ENCODE measurements around the gene RSRP1.

RSRP1 gene

DNA sequence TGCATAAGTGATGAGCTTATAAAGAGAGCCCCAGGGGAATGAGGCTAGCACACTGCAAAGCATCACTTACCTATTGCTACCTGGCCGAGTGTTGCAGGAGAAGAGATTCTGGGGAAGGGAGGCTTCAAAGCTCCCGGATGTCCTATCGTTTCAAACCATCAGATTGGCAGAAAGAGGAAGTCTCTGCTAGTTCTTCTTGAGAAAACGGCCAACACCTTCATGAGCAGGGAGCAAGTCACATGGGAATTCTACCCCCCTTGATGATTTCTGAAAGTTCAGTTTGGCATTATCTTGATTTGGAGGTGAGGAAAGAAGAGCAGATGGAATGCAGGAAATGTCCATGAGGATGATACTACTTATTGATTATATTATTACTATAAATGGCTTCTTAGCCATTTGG lies 31.1 kb downstream of the RSRP1 start:
- no peak overlapping the region for H3K27ac ChIP-seq (ENCODE audit: low read depth, low read length, severe bottlenecking)
- peaks cover 7% of the 10 kb centered on the region for H3K36me3 ChIP-seq (ENCODE audit: control insufficient read depth, insufficient read depth, low read length)
- H3K4me1 ChIP-seq (ENCODE audit: control insufficient read depth, insufficient read depth, low read length, poor library complexity, severe bottlenecking): no peaks in the 10 kb centered on the region
- H3K9me3 ChIP-seq (ENCODE audit: control insufficient read depth, low read length): no peaks in the 10 kb centered on the region
- 89 to 97% methylated on average over 4 of the region's 4 CpGs for WGBS, 2 experiments (ENCODE audit: insufficient coverage in 2 of 2)
- no peak overlapping the region for H3K4me3 ChIP-seq (ENCODE audit: extremely low read depth, insufficient read depth, low read length, poor library complexity, severe bottlenecking)

- Histone ChIP-seq H3K4me1 (ENCODE audit: control insufficient read depth, insufficient read depth, low read length, poor library complexity, severe bottlenecking) (no peaks in the 10 kb centered on the region), H3K4me3 (ENCODE audit: extremely low read depth, insufficient read depth, low read length, poor library complexity, severe bottlenecking) (no peak overlapping the region), H3K9me3 (ENCODE audit: control insufficient read depth, low read length) (no peaks in the 10 kb centered on the region), H3K36me3 (ENCODE audit: control insufficient read depth, insufficient read depth, low read length) (no peaks in the 10 kb centered on the region), H3K27ac (ENCODE audit: low read depth, low read length, severe bottlenecking) (no peak overlapping the region)
- 78 to 84% methylated on average over 3 of the region's 5 CpGs for WGBS, 2 experiments (ENCODE audit: insufficient coverage in 2 of 2)
Observed at GRCh38 chr1:25212725-25213124, 34.5 kb downstream of the RSRP1 start.

GRCh38 chr1:25210728-25211127 lies 36.5 kb downstream of the RSRP1 start:
- H3K4me3 ChIP-seq (ENCODE audit: extremely low read depth, insufficient read depth, low read length, poor library complexity, severe bottlenecking): no peak overlapping the region
- H3K27ac ChIP-seq (ENCODE audit: low read depth, low read length, severe bottlenecking): no peak overlapping the region
- no peaks in the 10 kb centered on the region for H3K4me1 ChIP-seq (ENCODE audit: control insufficient read depth, insufficient read depth, low read length, poor library complexity, severe bottlenecking)
- H3K36me3 ChIP-seq (ENCODE audit: control insufficient read depth, insufficient read depth, low read length): no peaks in the 10 kb centered on the region
- WGBS, 2 experiments (ENCODE audit: insufficient coverage in 2 of 2): 59 to 61% methylated on average over 2 of the region's 3 CpGs
- no peaks in the 10 kb centered on the region for H3K9me3 ChIP-seq (ENCODE audit: control insufficient read depth, low read length)

DNA sequence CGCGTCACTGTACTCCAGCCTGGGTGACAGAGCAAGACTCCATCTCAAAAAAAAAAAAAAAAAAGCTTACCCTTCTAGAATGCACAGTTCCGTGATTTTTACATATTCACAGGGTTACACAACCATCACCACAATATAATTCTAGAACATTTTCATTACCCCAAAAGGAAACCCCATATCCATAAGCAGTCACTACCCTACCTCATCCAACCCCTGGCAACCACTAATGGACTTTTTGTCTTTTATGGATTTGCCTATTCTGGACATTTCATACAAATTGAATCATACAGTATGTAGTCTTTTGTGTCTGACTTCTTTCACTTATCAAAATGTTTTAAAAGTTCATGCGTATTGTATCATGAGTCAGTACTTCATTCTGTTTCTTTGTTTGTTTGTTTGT lies 37.7 kb downstream of the RSRP1 start:
- no peak overlapping the region for H3K4me3 ChIP-seq (ENCODE audit: extremely low read depth, insufficient read depth, low read length, poor library complexity, severe bottlenecking)
- H3K9me3 ChIP-seq (ENCODE audit: control insufficient read depth, low read length): no peaks in the 10 kb centered on the region
- no peak overlapping the region for H3K27ac ChIP-seq (ENCODE audit: low read depth, low read length, severe bottlenecking)
- no peaks in the 10 kb centered on the region for H3K4me1 ChIP-seq (ENCODE audit: control insufficient read depth, insufficient read depth, low read length, poor library complexity, severe bottlenecking)
- WGBS, 2 experiments (ENCODE audit: insufficient coverage in 2 of 2): 90 to 100% methylated on average over 1 to 3 of the region's 4 CpGs
- H3K36me3 ChIP-seq (ENCODE audit: control insufficient read depth, insufficient read depth, low read length): no peaks in the 10 kb centered on the region

DNA sequence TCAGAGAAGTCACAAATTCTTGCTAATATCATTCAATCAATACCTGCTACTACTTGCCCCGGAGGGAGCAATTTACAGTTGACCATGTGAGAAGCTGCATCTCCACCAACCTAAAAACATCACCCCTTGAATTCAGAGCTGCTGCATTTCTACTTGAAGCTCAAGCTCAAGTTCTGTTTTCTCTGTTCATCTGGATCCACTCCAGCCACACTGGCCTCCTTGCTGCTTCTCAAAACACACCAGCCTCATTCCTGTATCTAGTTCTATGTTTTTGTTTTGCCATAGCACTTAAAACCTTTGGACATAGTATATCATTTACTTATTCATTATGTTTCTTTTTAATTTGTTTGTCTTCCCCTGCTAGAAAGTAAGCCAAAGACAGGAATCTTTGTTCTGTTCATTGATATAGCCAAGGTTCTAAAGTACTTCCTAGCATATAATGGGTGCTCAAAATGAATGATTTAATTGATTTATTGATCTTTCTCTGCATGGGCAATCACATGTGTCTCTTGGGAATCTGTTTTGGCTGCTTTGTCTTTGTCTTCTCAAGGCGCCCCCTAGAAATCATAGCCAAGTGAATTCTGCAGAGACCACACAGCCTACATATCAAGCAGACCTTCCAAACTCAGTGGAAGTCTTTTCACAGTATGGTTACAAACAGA lies 38.6 kb downstream of the RSRP1 start:
- Histone ChIP-seq H3K9me3 (ENCODE audit: control insufficient read depth, low read length) (no peaks in the 10 kb centered on the region), H3K27ac (ENCODE audit: low read depth, low read length, severe bottlenecking) (no peak overlapping the region), H3K4me1 (ENCODE audit: control insufficient read depth, insufficient read depth, low read length, poor library complexity, severe bottlenecking) (peaks cover 3% of the 10 kb centered on the region), H3K36me3 (ENCODE audit: control insufficient read depth, insufficient read depth, low read length) (no peaks in the 10 kb centered on the region), H3K4me3 (ENCODE audit: extremely low read depth, insufficient read depth, low read length, poor library complexity, severe bottlenecking) (no peak overlapping the region)
- WGBS, 2 experiments (ENCODE audit: insufficient coverage in 2 of 2): 57 to 90% methylated on average over 1 to 2 of the region's 2 CpGs

- no peaks in the 10 kb centered on the region for H3K36me3 ChIP-seq (ENCODE audit: control insufficient read depth, insufficient read depth, low read length)
- H3K4me3 ChIP-seq (ENCODE audit: extremely low read depth, insufficient read depth, low read length, poor library complexity, severe bottlenecking): no peak overlapping the region
- no peak overlapping the region for H3K27ac ChIP-seq (ENCODE audit: low read depth, low read length, severe bottlenecking)
- H3K4me1 ChIP-seq (ENCODE audit: control insufficient read depth, insufficient read depth, low read length, poor library complexity, severe bottlenecking): peaks cover 3% of the 10 kb centered on the region
- no peaks in the 10 kb centered on the region for H3K9me3 ChIP-seq (ENCODE audit: control insufficient read depth, low read length)
- 100% methylated on average over 1 of the region's 1 CpG; no CpG with 5 or more reads in 1 of the 2 experiments for WGBS, 2 experiments (ENCODE audit: insufficient coverage in 2 of 2)
Observed at GRCh38 chr1:25208092-25208491, 39.2 kb downstream of the RSRP1 start.

DNA sequence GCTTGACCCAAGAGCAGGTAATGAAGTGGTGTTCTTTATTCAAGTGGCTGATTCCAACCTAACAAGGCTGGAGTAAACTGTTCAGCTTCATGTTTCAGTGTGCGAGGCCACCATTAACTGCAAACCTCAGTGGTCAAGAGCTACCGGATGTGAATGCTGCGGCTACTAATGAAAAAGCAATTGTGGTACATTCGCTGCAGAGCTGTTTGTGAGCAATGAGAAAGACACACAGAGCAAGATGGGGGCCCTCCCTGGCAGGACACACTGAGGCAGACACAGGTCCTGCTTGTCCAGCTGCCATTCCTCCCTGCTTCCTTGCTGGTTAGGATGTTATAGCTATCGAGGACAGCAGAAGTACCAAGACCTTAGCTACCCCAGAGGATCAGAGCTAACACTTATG lies 41.1 kb downstream of the RSRP1 start:
- H3K4me1 ChIP-seq (ENCODE audit: control insufficient read depth, insufficient read depth, low read length, poor library complexity, severe bottlenecking): peaks cover 3% of the 10 kb centered on the region
- no peak overlapping the region for H3K27ac ChIP-seq (ENCODE audit: low read depth, low read length, severe bottlenecking)
- no peak overlapping the region for H3K4me3 ChIP-seq (ENCODE audit: extremely low read depth, insufficient read depth, low read length, poor library complexity, severe bottlenecking)
- no peaks in the 10 kb centered on the region for H3K36me3 ChIP-seq (ENCODE audit: control insufficient read depth, insufficient read depth, low read length)
- no peaks in the 10 kb centered on the region for H3K9me3 ChIP-seq (ENCODE audit: control insufficient read depth, low read length)
- WGBS, 2 experiments (ENCODE audit: insufficient coverage in 2 of 2): 93 to 95% methylated on average over 4 to 5 of the region's 5 CpGs

DNA sequence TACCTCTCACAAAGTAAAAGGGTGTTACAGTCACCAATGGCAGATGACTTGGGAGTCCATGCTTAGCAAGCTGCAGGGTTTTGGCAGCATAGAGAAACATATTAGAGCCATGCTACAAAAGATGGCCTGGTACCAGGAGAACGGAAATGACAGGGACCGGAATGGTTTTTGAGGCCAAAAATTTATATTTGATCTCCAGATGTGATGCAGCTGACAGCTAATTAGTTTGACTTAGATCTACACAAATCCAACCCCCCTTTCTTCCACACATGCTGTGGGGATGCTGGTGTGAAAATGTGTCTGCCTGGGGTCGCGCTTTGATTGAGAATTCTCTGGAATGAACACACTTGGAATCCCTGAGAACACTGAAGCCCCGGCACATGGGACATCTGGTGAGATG lies 41.5 kb downstream of the RSRP1 start:
- H3K36me3 ChIP-seq (ENCODE audit: control insufficient read depth, insufficient read depth, low read length): no peaks in the 10 kb centered on the region
- peaks cover 3% of the 10 kb centered on the region for H3K4me1 ChIP-seq (ENCODE audit: control insufficient read depth, insufficient read depth, low read length, poor library complexity, severe bottlenecking)
- H3K27ac ChIP-seq (ENCODE audit: low read depth, low read length, severe bottlenecking): no peak overlapping the region
- no peak overlapping the region for H3K4me3 ChIP-seq (ENCODE audit: extremely low read depth, insufficient read depth, low read length, poor library complexity, severe bottlenecking)
- 100% methylated on average over 3 of the region's 5 CpGs for WGBS, 2 experiments (ENCODE audit: insufficient coverage in 2 of 2)
- H3K9me3 ChIP-seq (ENCODE audit: control insufficient read depth, low read length): no peaks in the 10 kb centered on the region

- no peaks in the 10 kb centered on the region for H3K36me3 ChIP-seq (ENCODE audit: control insufficient read depth, insufficient read depth, low read length)
- WGBS, 2 experiments (ENCODE audit: insufficient coverage in 2 of 2): 71 to 75% methylated on average over 4 to 7 of the region's 9 CpGs
- H3K4me1 ChIP-seq (ENCODE audit: control insufficient read depth, insufficient read depth, low read length, poor library complexity, severe bottlenecking): peaks cover 3% of the 10 kb centered on the region
- H3K9me3 ChIP-seq (ENCODE audit: control insufficient read depth, low read length): no peaks in the 10 kb centered on the region
- H3K27ac ChIP-seq (ENCODE audit: low read depth, low read length, severe bottlenecking): no peak overlapping the region
- no peak overlapping the region for H3K4me3 ChIP-seq (ENCODE audit: extremely low read depth, insufficient read depth, low read length, poor library complexity, severe bottlenecking)
Observed at GRCh38 chr1:25204797-25205480, 42.3 kb downstream of the RSRP1 start.

DNA sequence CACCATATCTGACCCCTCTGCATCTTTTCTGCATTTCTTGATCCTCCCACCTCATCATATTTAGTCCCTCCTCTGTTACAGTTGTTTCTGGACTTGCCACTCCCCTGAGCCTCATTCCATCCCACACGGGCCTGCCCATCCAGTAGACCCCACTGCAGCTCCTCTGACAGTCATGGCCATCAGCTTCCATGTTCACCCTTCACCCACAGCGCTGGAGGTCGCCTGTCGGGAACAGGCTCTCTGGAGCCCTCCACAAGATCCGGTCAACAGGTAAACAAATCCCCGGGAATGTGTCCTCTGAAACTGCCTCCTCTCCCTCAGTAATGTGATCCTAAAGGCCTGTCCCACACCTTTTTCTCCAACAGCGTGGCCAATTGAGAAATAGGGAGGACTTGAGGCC lies 46.2 kb downstream of the RSRP1 start:
- WGBS, 2 experiments (ENCODE audit: insufficient coverage in 2 of 2): 84 to 95% methylated on average over 3 to 6 of the region's 7 CpGs
- Histone ChIP-seq H3K27ac (ENCODE audit: low read depth, low read length, severe bottlenecking) (no peak overlapping the region), H3K4me3 (ENCODE audit: extremely low read depth, insufficient read depth, low read length, poor library complexity, severe bottlenecking) (no peak overlapping the region), H3K36me3 (ENCODE audit: control insufficient read depth, insufficient read depth, low read length) (no peaks in the 10 kb centered on the region), H3K4me1 (ENCODE audit: control insufficient read depth, insufficient read depth, low read length, poor library complexity, severe bottlenecking) (peaks cover 7% of the 10 kb centered on the region), H3K9me3 (ENCODE audit: control insufficient read depth, low read length) (no peaks in the 10 kb centered on the region)

All from mesodermal cell (in vitro differentiated cells).